ENCODE measurements around the gene B3GNT7.

The B3GNT7 gene

DNA sequence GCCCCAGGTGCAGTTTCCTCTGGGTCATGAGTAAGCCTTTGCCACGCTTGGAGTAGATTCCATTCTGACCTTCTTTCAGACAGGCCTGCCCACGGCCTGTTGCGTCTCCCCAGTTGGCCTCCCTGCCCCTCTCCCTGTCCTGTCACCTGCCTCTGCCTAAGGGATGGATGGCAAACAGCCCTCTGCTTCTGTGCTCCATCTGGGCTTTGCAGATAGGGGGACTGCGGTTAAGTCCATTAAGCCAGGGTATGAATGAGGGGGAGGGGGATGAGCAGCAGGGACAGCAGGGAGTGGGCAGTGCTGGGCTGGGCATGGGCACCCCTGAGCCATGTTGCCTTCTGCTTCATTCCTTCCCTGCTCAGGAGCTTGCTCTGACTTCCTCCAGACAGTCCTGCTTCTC lies 37.6 kb upstream of the B3GNT7 start:
- H3K36me3 ChIP-seq (ENCODE audit: control insufficient read depth in 2 of 2, insufficient read depth in 1 of 2, low read length in 2 of 2), result peaks cover 0 to 3% of the 10 kb centered on the region in 2 experiments; a peak in 1 of 3 replicates
- POLR2A ChIA-PET, result no interaction called here
- CTCF ChIA-PET, result no interaction called here
- H3K4me1 ChIP-seq (ENCODE audit: control insufficient read depth, insufficient read depth, low read length), result no peaks in the 10 kb centered on the region
- TF ChIP-seq ZNF558 (tag by site-specific recombination; IDR thresholded peaks at IDR 0.05) (no peak), REPIN1 (tag by site-specific recombination; IDR thresholded peaks at IDR 0.05; ENCODE audit: low read depth) (no peak), ZEB2 (tag by site-specific recombination; IDR thresholded peaks at IDR 0.05) (no peak), ZNF639 (tag by site-specific recombination; IDR thresholded peaks at IDR 0.05) (no peak), ZBTB17 (tag by site-specific recombination; IDR thresholded peaks at IDR 0.05) (no peak), ZNF426 (tag by site-specific recombination; IDR thresholded peaks at IDR 0.05) (no peak), ZNF548 (tag by site-specific recombination; IDR thresholded peaks at IDR 0.05) (no peak), ZNF48 (tag by site-specific recombination; IDR thresholded peaks at IDR 0.05) (no peak), ZNF214 (tag by site-specific recombination; IDR thresholded peaks at IDR 0.05; ENCODE audit: borderline replicate concordance) (no peak), ZNF837 (tag by site-specific recombination; IDR thresholded peaks at IDR 0.05) (no peak), ZNF202 (tag by site-specific recombination; IDR thresholded peaks at IDR 0.05; ENCODE audit: borderline replicate concordance) (no peak), ZBTB20 (tag by site-specific recombination; IDR thresholded peaks at IDR 0.05) (no peak), ZNF280C (tag by site-specific recombination; IDR thresholded peaks at IDR 0.05) (no peak), ZNF23 (tag by site-specific recombination; IDR thresholded peaks at IDR 0.05; ENCODE audit: borderline replicate concordance) (no peak), ZNF670 (tag by site-specific recombination; IDR thresholded peaks at IDR 0.05; ENCODE audit: low read depth) (no peak)
- TF ChIP-seq, protein P1, sequence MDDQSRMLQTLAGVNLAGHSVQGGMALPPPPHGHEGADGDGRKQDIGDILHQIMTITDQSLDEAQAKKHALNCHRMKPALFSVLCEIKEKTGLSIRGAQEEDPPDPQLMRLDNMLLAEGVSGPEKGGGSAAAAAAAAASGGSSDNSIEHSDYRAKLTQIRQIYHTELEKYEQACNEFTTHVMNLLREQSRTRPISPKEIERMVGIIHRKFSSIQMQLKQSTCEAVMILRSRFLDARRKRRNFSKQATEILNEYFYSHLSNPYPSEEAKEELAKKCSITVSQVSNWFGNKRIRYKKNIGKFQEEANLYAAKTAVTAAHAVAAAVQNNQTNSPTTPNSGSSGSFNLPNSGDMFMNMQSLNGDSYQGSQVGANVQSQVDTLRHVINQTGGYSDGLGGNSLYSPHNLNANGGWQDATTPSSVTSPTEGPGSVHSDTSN (CRISPR knock-in tag; IDR thresholded peaks at IDR 0.05), result no peak
- H3K27ac ChIP-seq (ENCODE audit: extremely low read depth, low read depth, low read length), result no peak overlapping the region
- H3K9me3 ChIP-seq (ENCODE audit: control insufficient read depth, insufficient read depth, low read depth, low read length), result no peaks in the 10 kb centered on the region
- H3K4me3 ChIP-seq (ENCODE audit: low read depth, low read length), result no peak overlapping the region

DNA sequence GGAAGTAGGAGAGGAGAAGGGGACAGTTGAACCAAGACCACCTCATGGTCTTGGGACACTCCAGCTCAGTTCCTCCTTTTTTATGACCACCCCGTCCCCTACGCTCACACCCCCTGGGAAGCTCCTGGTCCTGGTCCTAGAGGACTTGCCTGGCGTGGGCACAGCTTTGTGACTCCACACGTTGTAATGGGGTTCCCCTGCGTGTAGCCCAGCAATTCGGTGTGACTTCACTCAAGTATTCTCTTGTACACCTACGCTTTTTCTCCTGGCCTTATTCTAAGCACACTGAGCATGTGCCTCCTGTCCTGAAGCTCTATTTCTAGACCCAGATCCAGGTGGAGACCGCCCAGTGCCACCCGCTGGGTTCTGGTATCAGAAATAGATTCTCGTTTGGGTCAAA lies 36.1 kb upstream of the B3GNT7 start:
- Histone ChIP-seq H3K27ac (ENCODE audit: extremely low read depth, low read depth, low read length) (no peak overlapping the region), H3K9me3 (ENCODE audit: control insufficient read depth, insufficient read depth, low read depth, low read length) (no peaks in the 10 kb centered on the region), H3K4me3 (ENCODE audit: low read depth, low read length) (no peak overlapping the region), H3K4me1 (ENCODE audit: control insufficient read depth, insufficient read depth, low read length) (no peaks in the 10 kb centered on the region), H3K36me3 (ENCODE audit: control insufficient read depth in 2 of 2, insufficient read depth in 1 of 2, low read length in 2 of 2) (peaks cover 0 to 3% of the 10 kb centered on the region in 2 experiments; a peak in 1 of 3 replicates)
- CTCF ChIA-PET, result interaction anchor here (0.7 to 1.3 kb wide), 4 partner anchors 34 to 132 kb away, joined by 3 to 4 read pairs (median 4); no protein-coding TSS in a partner anchor
- POLR2A ChIA-PET, result interaction anchor here (0.6 to 1.1 kb wide), 3 partner anchors 91 to 117 kb away, joined by 3 to 8 read pairs (median 4); partner anchors contain the start of gene NCL
- no peak for TF ChIP-seq KLF7 (tag by site-specific recombination; IDR thresholded peaks at IDR 0.05; ENCODE audit: borderline replicate concordance)

DNA sequence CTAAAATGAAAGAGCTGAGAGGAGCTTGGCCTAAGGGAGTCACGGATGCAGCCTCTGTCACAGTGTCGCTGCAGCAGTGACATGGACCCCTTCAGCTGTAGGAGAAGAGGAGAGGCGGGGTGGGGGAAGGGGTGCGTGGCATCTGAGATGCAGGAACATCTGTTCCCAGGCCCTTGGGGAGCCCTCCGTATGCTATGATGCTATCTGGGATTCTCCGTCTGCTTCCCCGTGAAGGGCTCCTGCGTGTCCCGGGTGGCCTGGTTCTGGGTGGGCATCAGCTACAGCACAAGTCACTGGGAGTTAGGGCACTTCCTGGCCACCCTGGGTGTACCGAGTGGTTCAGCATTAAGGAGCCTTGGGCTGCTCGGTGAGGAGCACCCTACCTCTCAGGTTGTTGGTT lies 35.6 kb upstream of the B3GNT7 start:
- CTCF ChIA-PET, result interaction anchor here (0.7 to 1.3 kb wide), 4 partner anchors 33 to 132 kb away, joined by 3 to 4 read pairs (median 4); no protein-coding TSS in a partner anchor
- peaks cover 0 to 3% of the 10 kb centered on the region in 2 experiments; a peak in 1 of 3 replicates for H3K36me3 ChIP-seq (ENCODE audit: control insufficient read depth in 2 of 2, insufficient read depth in 1 of 2, low read length in 2 of 2)
- no peaks in the 10 kb centered on the region for H3K4me1 ChIP-seq (ENCODE audit: control insufficient read depth, insufficient read depth, low read length)
- H3K9me3 ChIP-seq (ENCODE audit: control insufficient read depth, insufficient read depth, low read depth, low read length), result no peaks in the 10 kb centered on the region
- no peak overlapping the region for H3K27ac ChIP-seq (ENCODE audit: extremely low read depth, low read depth, low read length)
- POLR2A ChIA-PET, result interaction anchor here (0.6 to 1.1 kb wide), 2 partner anchors 104 to 117 kb away, joined by 3 to 8 read pairs; partner anchors contain the start of gene NCL
- H3K4me3 ChIP-seq (ENCODE audit: low read depth, low read length), result no peak overlapping the region
- TF ChIP-seq ZNF239 (tag by site-specific recombination; IDR thresholded peaks at IDR 0.05) (no peak), ZNF544 (tag by site-specific recombination; IDR thresholded peaks at IDR 0.05) (no peak), ZNF610 (tag by site-specific recombination; IDR thresholded peaks at IDR 0.05; ENCODE audit: borderline replicate concordance) (no peak), ZNF423 (tag by site-specific recombination; IDR thresholded peaks at IDR 0.05) (no peak), ZEB2 (tag by site-specific recombination; IDR thresholded peaks at IDR 0.05) (no peak), ZNF426 (tag by site-specific recombination; IDR thresholded peaks at IDR 0.05) (no peak), GLIS2 (tag by site-specific recombination; IDR thresholded peaks at IDR 0.05) (no peak), ZNF558 (tag by site-specific recombination; IDR thresholded peaks at IDR 0.05) (no peak), REST (tag by site-specific recombination; IDR thresholded peaks at IDR 0.05) (no peak), ZNF596 (tag by site-specific recombination; IDR thresholded peaks at IDR 0.05) (no peak)

Data from HEK293 (cell line).